ENCODE data around the gene PDE9A. TPM values are rescaled to one million over a fixed set of nuclear protein-coding genes. Genes with fewer than 3 reads are reported as not detected.
A peak's percentile ranks its signal among the peaks of the same experiment; 100 is the strongest.

PDE9A gene
- total RNA-seq, 1 donor from 2014 or later = 0.13 TPM

GRCh38 chr21:42670058-42670880 lies 16.8 kb downstream of the PDE9A start:
- no peak for DNase-seq (ENCODE audit: low read depth, low spot score)

- no peak for DNase-seq (ENCODE audit: low read depth, low spot score)
These were observed 17.5 kb downstream of the PDE9A start for GRCh38 chr21:42670884-42671283.

GRCh38 chr21:42671778-42672593 lies 18.6 kb downstream of the PDE9A start:
- no peak for DNase-seq (ENCODE audit: low read depth, low spot score)

GRCh38 chr21:42672699-42673458 lies 19.5 kb downstream of the PDE9A start:
- no peak for DNase-seq (ENCODE audit: low read depth, low spot score)

- no peak for DNase-seq (ENCODE audit: low read depth, low spot score)
These were observed 20.4 kb downstream of the PDE9A start for GRCh38 chr21:42673633-42674328.

GRCh38 chr21:42674351-42674940 lies 21.0 kb downstream of the PDE9A start:
- DNase-seq (ENCODE audit: low read depth, low spot score) = no peak

- no peak for DNase-seq (ENCODE audit: low read depth, low spot score)
These were observed 22.0 kb downstream of the PDE9A start for GRCh38 chr21:42675403-42675802.

GRCh38 chr21:42676808-42677207 lies 23.4 kb downstream of the PDE9A start:
- no peak for DNase-seq (ENCODE audit: low read depth, low spot score)

- peak; percentile 17 for DNase-seq (ENCODE audit: low read depth, low spot score)
These were observed 24.2 kb downstream of the PDE9A start for GRCh38 chr21:42677339-42678321.

GRCh38 chr21:42678618-42679295 lies 25.3 kb downstream of the PDE9A start:
- DNase-seq (ENCODE audit: low read depth, low spot score) = no peak

GRCh38 chr21:42679319-42680057 lies 26.1 kb downstream of the PDE9A start:
- no peak for DNase-seq (ENCODE audit: low read depth, low spot score)

- DNase-seq (ENCODE audit: low read depth, low spot score) = no peak
These were observed 26.6 kb downstream of the PDE9A start for GRCh38 chr21:42680058-42680330.

- DNase-seq (ENCODE audit: low read depth, low spot score) = no peak
These were observed 27.0 kb downstream of the PDE9A start for GRCh38 chr21:42680429-42680828.

- no peak for DNase-seq (ENCODE audit: low read depth, low spot score)
These were observed 28.1 kb downstream of the PDE9A start for GRCh38 chr21:42681296-42682206.

- DNase-seq (ENCODE audit: low read depth, low spot score) = no peak
These were observed 29.3 kb downstream of the PDE9A start for GRCh38 chr21:42682661-42683210.

- DNase-seq (ENCODE audit: low read depth, low spot score) = no peak
These were observed 30.1 kb downstream of the PDE9A start for GRCh38 chr21:42683371-42684108.
